Activated T-cell treated with anti-CD3 and anti-CD28 coated beads, Interleukin-2, amount 50 U/mL, for 72 hours (primary cell): Measurements from ENCODE around the gene CDHR1. TPM values are rescaled to one million over a fixed set of nuclear protein-coding genes. Genes with fewer than 3 reads are reported as not detected.
"Not testable (repeated sequence)": the region's sequence is repeated elsewhere in the genome, so short reads cannot be mapped to it uniquely, and the experiment has no call there.

Experiments
- ATAC-seq, 2 donors: fragments of 150-1000 bp; cut with Tn5 transposase; replicated peaks in 1 of 2; 2 replicates each; pipeline ENCODE4 v1.10.0; 2021; ENCODE audit warnings: moderate library complexity in 2 of 2, mild to moderate bottlenecking in 1 of 2
- DNase-seq, 2 donors: peaks; one replicate each; pipeline ENCODE4 v3.0.0; 2021 to 2022; ENCODE audit warnings: mixed read lengths in 1 of 2
- H3K27ac Mint-ChIP-seq: one replicate; pipeline ENCODE4 v1.8.0; 2022; ENCODE audit warnings: mild to moderate bottlenecking, moderate library complexity, mixed read lengths
- H3K27me3 Mint-ChIP-seq: one replicate; pipeline ENCODE4 v1.8.0; 2022; ENCODE audit warnings: low read depth, mixed read lengths
- H3K36me3 Mint-ChIP-seq, 2 donors: one replicate each; pipeline ENCODE4 v1.8.0; 2022; ENCODE audit warnings: mixed read lengths in 2 of 2, mild to moderate bottlenecking in 1 of 2; ENCODE audit not compliant: insufficient read depth in 2 of 2
- H3K4me1 Mint-ChIP-seq: one replicate; pipeline ENCODE4 v1.8.0; 2022; ENCODE audit warnings: low read depth, mixed read lengths
- H3K4me3 Mint-ChIP-seq, 2 donors: one replicate each; pipeline ENCODE4 v1.8.0; 2022; ENCODE audit warnings: mild to moderate bottlenecking in 2 of 2, mixed read lengths in 2 of 2, moderate library complexity in 2 of 2
- H3K9me3 Mint-ChIP-seq, 2 donors: one replicate each; pipeline ENCODE4 v1.8.0; 2022; ENCODE audit warnings: mixed read lengths in 2 of 2
- total RNA-seq, 2 donors: library from RNA; stranded (reverse); gene quantifications; one replicate each; pipeline ENCODE4 v1.2.3, GENCODE V29; 2022

Gene CDHR1
- 1 to 10 TPM in 1 of 2 donors, under 1 TPM in 1; 0.36 to 2.2 TPM for total RNA-seq

- no peak within 1 kb of the TSS for H3K27ac Mint-ChIP-seq
- H3K4me1 Mint-ChIP-seq, result peaks cover 8% of the 10 kb centered on the region
- H3K9me3 Mint-ChIP-seq, result no peaks in the 10 kb centered on the region
- H3K4me3 Mint-ChIP-seq, result peak within 1 kb of the TSS; percentile 66 to 73
- DNase-seq (peak; percentile 58 to 62), ATAC-seq (peak; percentile 81 to 86)
- H3K27me3 Mint-ChIP-seq, result peaks cover 43% of the 10 kb centered on the region
- no peaks in the 10 kb centered on the region for H3K36me3 Mint-ChIP-seq
These were observed at the start of gene CDHR1 for GRCh38 chr10:84194424-84195043. Gene CDHR1, plus strand, starts transcription at chr10:84194537. Its CDS starts 224 bp downstream, at chr10:84194761.

- Mint-ChIP-seq H3K4me1 (peaks cover 3% of the 10 kb centered on the region), H3K4me3 (no peak overlapping the region), H3K36me3 (peaks cover 19 to 40% of the 10 kb centered on the region in 2 donors), H3K9me3 (no peaks in the 10 kb centered on the region), H3K27me3 (no peaks in the 10 kb centered on the region), H3K27ac (peak overlapping the region; percentile 50)
- DNase-seq (no peak), ATAC-seq (no peak)
These were observed 47.0 kb upstream of the CDHR1 start for GRCh38 chr10:84147347-84147746.

- H3K4me3 Mint-ChIP-seq, H3K27me3 Mint-ChIP-seq, H3K27ac Mint-ChIP-seq, ATAC-seq, H3K9me3 Mint-ChIP-seq: not testable (repeated sequence)
- Mint-ChIP-seq H3K36me3 (peaks cover 19 to 40% of the 10 kb centered on the region in 2 donors), H3K4me1 (peaks cover 11% of the 10 kb centered on the region)
- DNase-seq, result peak in 1 of 2 donors; percentile 12
These were observed 46.2 kb upstream of the CDHR1 start for GRCh38 chr10:84148006-84148597.

GRCh38 chr10:84149854-84150253 is 44.5 kb upstream of the CDHR1 start:
- Mint-ChIP-seq H3K27ac (peak overlapping the region; percentile 47), H3K4me3 (no peak overlapping the region), H3K36me3 (peaks cover 15 to 35% of the 10 kb centered on the region in 2 donors), H3K27me3 (no peaks in the 10 kb centered on the region), H3K9me3 (no peaks in the 10 kb centered on the region), H3K4me1 (peaks cover 16% of the 10 kb centered on the region)
- DNase-seq (no peak), ATAC-seq (no peak)

GRCh38 chr10:84152769-84153168 is 41.6 kb upstream of the CDHR1 start:
- H3K9me3 Mint-ChIP-seq, result no peaks in the 10 kb centered on the region
- peaks cover 33% of the 10 kb centered on the region for H3K4me1 Mint-ChIP-seq
- H3K36me3 Mint-ChIP-seq, result peaks cover 7 to 35% of the 10 kb centered on the region in 2 donors
- ATAC-seq, result peak in 1 of 2 donors; percentile 34
- no peak for DNase-seq
- H3K4me3 Mint-ChIP-seq, result no peak overlapping the region
- H3K27me3 Mint-ChIP-seq, result no peaks in the 10 kb centered on the region
- H3K27ac Mint-ChIP-seq, result peak overlapping the region; percentile 94

GRCh38 chr10:84155521-84155920 is 38.8 kb upstream of the CDHR1 start:
- peaks cover 33% of the 10 kb centered on the region for H3K4me1 Mint-ChIP-seq
- peaks cover 5 to 27% of the 10 kb centered on the region in 2 donors for H3K36me3 Mint-ChIP-seq
- DNase-seq (no peak), ATAC-seq (no peak)
- H3K27ac Mint-ChIP-seq, result no peak overlapping the region
- H3K27me3 Mint-ChIP-seq, result no peaks in the 10 kb centered on the region
- no peak overlapping the region for H3K4me3 Mint-ChIP-seq
- H3K9me3 Mint-ChIP-seq, result no peaks in the 10 kb centered on the region

GRCh38 chr10:84156009-84156408 is 38.3 kb upstream of the CDHR1 start:
- peaks cover 33% of the 10 kb centered on the region for H3K4me1 Mint-ChIP-seq
- no peak for ATAC-seq
- peaks cover 1 to 23% of the 10 kb centered on the region in 2 donors for H3K36me3 Mint-ChIP-seq
- H3K4me3 Mint-ChIP-seq, result no peak overlapping the region
- no peaks in the 10 kb centered on the region for H3K9me3 Mint-ChIP-seq
- no peak overlapping the region for H3K27ac Mint-ChIP-seq
- H3K27me3 Mint-ChIP-seq, result no peaks in the 10 kb centered on the region
- DNase-seq, result no peak

GRCh38 chr10:84156768-84157167 is 37.6 kb upstream of the CDHR1 start:
- H3K4me1 Mint-ChIP-seq, result peaks cover 33% of the 10 kb centered on the region
- no peak overlapping the region for H3K4me3 Mint-ChIP-seq
- peaks cover 0 to 20% of the 10 kb centered on the region in 2 donors for H3K36me3 Mint-ChIP-seq
- no peaks in the 10 kb centered on the region for H3K27me3 Mint-ChIP-seq
- H3K9me3 Mint-ChIP-seq, result no peaks in the 10 kb centered on the region
- peak; percentile 58 to 62 for DNase-seq
- no peak overlapping the region for H3K27ac Mint-ChIP-seq
- ATAC-seq, result peak; percentile 95 to 97

- H3K4me1 Mint-ChIP-seq, result peaks cover 22% of the 10 kb centered on the region
- H3K4me3 Mint-ChIP-seq, result no peak overlapping the region
- H3K27ac Mint-ChIP-seq, result no peak overlapping the region
- no peak for ATAC-seq
- no peaks in the 10 kb centered on the region for H3K27me3 Mint-ChIP-seq
- no peak for DNase-seq
- H3K36me3 Mint-ChIP-seq, result peaks cover 0 to 14% of the 10 kb centered on the region in 2 donors
- H3K9me3 Mint-ChIP-seq, result no peaks in the 10 kb centered on the region
These were observed 36.3 kb upstream of the CDHR1 start for GRCh38 chr10:84158061-84158460.

GRCh38 chr10:84158550-84158949 is 35.8 kb upstream of the CDHR1 start:
- ATAC-seq, result no peak
- H3K4me3 Mint-ChIP-seq, result no peak overlapping the region
- H3K36me3 Mint-ChIP-seq, result peaks cover 0 to 12% of the 10 kb centered on the region in 2 donors
- H3K4me1 Mint-ChIP-seq, result peaks cover 17% of the 10 kb centered on the region
- no peak for DNase-seq
- no peaks in the 10 kb centered on the region for H3K27me3 Mint-ChIP-seq
- H3K9me3 Mint-ChIP-seq, result no peaks in the 10 kb centered on the region
- H3K27ac Mint-ChIP-seq, result no peak overlapping the region

- no peak overlapping the region for H3K27ac Mint-ChIP-seq
These were observed 35.2 kb upstream of the CDHR1 start for GRCh38 chr10:84159076-84159685.

GRCh38 chr10:84160663-84161362 is 33.5 kb upstream of the CDHR1 start:
- no peak overlapping the region for H3K27ac Mint-ChIP-seq
- peaks cover 10% of the 10 kb centered on the region for H3K4me1 Mint-ChIP-seq
- DNase-seq (no peak), ATAC-seq (no peak)
- no peak overlapping the region for H3K4me3 Mint-ChIP-seq
- H3K36me3 Mint-ChIP-seq, result peaks cover 0 to under 1% of the 10 kb centered on the region in 2 donors
- H3K27me3 Mint-ChIP-seq, result peaks cover 5% of the 10 kb centered on the region
- no peaks in the 10 kb centered on the region for H3K9me3 Mint-ChIP-seq

More at GRCh38 chr10:84159076-84159685, 35.2 kb upstream of the CDHR1 start:
- DNase-seq (no peak), ATAC-seq (no peak)
- Mint-ChIP-seq H3K4me1 (peaks cover 17% of the 10 kb centered on the region), H3K36me3 (peaks cover 0 to 11% of the 10 kb centered on the region in 2 donors), H3K9me3 (no peaks in the 10 kb centered on the region), H3K4me3 (no peak overlapping the region), H3K27me3 (peaks cover 5% of the 10 kb centered on the region)

- H3K4me1 Mint-ChIP-seq, result no peaks in the 10 kb centered on the region
- DNase-seq (no peak), ATAC-seq (peak in 1 of 2 donors; percentile 9)
- H3K27me3 Mint-ChIP-seq, result peaks cover 5% of the 10 kb centered on the region
- no peak overlapping the region for H3K27ac Mint-ChIP-seq
- H3K9me3 Mint-ChIP-seq, result no peaks in the 10 kb centered on the region
- H3K4me3 Mint-ChIP-seq, result no peak overlapping the region
- H3K36me3 Mint-ChIP-seq, result no peaks in the 10 kb centered on the region
These were observed 30.3 kb upstream of the CDHR1 start for GRCh38 chr10:84163996-84164395.
